ENCODE measurements around the gene KRTAP12-3.

GRCh38 chr21:44639331-44639655, 18.4 kb upstream of the KRTAP12-3 start:
- TF ChIP-seq TCF12 (IDR thresholded peaks at IDR 0.05): no peak
- TF ChIP-seq, protein P1, sequence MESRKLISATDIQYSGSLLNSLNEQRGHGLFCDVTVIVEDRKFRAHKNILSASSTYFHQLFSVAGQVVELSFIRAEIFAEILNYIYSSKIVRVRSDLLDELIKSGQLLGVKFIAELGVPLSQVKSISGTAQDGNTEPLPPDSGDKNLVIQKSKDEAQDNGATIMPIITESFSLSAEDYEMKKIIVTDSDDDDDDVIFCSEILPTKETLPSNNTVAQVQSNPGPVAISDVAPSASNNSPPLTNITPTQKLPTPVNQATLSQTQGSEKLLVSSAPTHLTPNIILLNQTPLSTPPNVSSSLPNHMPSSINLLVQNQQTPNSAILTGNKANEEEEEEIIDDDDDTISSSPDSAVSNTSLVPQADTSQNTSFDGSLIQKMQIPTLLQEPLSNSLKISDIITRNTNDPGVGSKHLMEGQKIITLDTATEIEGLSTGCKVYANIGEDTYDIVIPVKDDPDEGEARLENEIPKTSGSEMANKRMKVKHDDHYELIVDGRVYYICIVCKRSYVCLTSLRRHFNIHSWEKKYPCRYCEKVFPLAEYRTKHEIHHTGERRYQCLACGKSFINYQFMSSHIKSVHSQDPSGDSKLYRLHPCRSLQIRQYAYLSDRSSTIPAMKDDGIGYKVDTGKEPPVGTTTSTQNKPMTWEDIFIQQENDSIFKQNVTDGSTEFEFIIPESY (IDR thresholded peaks at IDR 0.05; ENCODE audit: borderline replicate concordance, low read depth): no peak
- no peak for TF ChIP-seq MXI1 (IDR thresholded peaks at IDR 0.05; ENCODE audit: low read depth, low read length)

Measured in SK-N-SH (cell line).